ENCODE data around the gene SLC10A7. TPM values are rescaled to one million over a fixed set of nuclear protein-coding genes. Genes with fewer than 3 reads are reported as not detected.

SLC10A7 gene
- total and polyA plus RNA-seq, 12 donors = 1.7 to 27.5 (median 13.0) TPM

DNA sequence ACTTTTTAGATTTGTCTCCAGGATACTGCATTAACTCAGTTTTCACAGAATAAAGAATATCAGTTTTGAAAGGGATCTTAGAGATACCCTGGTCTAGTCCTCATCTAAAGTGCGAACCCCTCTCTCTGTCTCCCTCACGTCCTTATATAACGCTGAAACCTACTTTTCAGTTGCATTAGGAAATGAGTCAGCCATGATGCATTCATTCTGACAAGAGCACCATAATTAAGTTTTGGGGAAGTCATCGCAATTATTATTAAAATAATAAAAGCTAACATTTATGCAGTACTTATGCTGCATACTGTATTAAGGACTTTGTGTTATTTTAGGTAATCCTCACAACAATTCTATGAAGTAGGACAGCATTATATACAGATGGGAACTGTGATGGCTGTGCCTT lies 191.3 kb downstream of the SLC10A7 start:
- intact Hi-C loops (cut with DNase I) = loop anchor here in 1 of 2 donors (10.0 kb wide), 1 partner anchor 584 kb away; no protein-coding TSS in a partner anchor

DNA sequence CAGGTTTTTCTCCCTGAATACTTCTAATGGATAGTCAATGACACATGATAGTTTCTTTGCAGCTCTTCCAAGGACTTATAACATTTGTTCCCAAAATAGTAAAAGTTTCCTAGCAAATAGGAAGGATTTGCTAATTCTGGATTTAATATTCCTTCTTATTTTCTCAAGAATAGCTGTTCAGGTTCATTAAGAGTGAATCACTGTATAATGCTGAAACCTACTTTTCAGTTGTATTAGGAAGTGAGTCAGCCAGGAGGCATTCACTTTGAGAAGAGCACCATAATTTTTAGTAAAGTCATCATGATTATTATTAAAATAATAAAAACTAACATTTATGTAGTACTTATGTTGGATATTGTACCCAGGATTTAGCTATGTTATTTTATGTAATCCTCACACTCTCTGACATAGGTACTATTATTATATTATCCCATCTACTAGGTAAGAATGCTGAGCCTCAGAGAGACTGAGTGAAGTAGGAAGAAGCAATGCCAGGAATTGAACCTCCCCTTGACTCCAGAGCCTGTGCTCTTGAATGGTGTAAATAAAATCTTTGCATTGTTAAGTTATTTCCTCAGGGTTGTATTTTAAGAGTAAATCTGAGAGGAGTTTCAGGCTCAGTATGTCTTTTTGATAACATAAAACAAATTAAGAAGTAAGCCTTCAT lies 192.6 kb downstream of the SLC10A7 start:
- Histone ChIP-seq H3K9me3 (replicated peaks in 1 of 3) (no peaks in the 10 kb centered on the region), H3K27me3 (no peaks in the 10 kb centered on the region), H3K27ac (no peak overlapping the region), H3K36me3 (replicated peaks in 1 of 2) (no peaks in the 10 kb centered on the region), H3K4me3 (no peak overlapping the region), H3K4me1 (replicated peaks in 1 of 2) (peaks cover 0 to 10% of the 10 kb centered on the region in 2 donors)
- TF ChIP-seq, protein P1, sequence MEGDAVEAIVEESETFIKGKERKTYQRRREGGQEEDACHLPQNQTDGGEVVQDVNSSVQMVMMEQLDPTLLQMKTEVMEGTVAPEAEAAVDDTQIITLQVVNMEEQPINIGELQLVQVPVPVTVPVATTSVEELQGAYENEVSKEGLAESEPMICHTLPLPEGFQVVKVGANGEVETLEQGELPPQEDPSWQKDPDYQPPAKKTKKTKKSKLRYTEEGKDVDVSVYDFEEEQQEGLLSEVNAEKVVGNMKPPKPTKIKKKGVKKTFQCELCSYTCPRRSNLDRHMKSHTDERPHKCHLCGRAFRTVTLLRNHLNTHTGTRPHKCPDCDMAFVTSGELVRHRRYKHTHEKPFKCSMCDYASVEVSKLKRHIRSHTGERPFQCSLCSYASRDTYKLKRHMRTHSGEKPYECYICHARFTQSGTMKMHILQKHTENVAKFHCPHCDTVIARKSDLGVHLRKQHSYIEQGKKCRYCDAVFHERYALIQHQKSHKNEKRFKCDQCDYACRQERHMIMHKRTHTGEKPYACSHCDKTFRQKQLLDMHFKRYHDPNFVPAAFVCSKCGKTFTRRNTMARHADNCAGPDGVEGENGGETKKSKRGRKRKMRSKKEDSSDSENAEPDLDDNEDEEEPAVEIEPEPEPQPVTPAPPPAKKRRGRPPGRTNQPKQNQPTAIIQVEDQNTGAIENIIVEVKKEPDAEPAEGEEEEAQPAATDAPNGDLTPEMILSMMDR (IDR thresholded peaks at IDR 0.05) = no peak
- TF ChIP-seq POLR2A (IDR thresholded peaks at IDR 0.05) = no peak
- DNase-seq = no peak
- intact Hi-C loops (cut with DNase I) = no loop called here

More for the DNA sequence above, 191.3 kb downstream of the SLC10A7 start:
- H3K27ac ChIP-seq = no peak overlapping the region
- TF ChIP-seq POLR2A (IDR thresholded peaks at IDR 0.05) = no peak
- TF ChIP-seq, protein P1 (IDR thresholded peaks at IDR 0.05) = no peak
- no peaks in the 10 kb centered on the region for H3K27me3 ChIP-seq
- 81 to 85% (median 84%) methylated on average over 4 of the region's 4 CpGs for WGBS, 4 donors
- H3K4me1 ChIP-seq (replicated peaks in 1 of 2) = peaks cover 0 to 10% of the 10 kb centered on the region in 2 donors
- H3K9me3 ChIP-seq (replicated peaks in 1 of 3) = no peaks in the 10 kb centered on the region
- H3K4me3 ChIP-seq = no peak overlapping the region
- H3K36me3 ChIP-seq (replicated peaks in 1 of 2) = no peaks in the 10 kb centered on the region
- DNase-seq = no peak

DNA sequence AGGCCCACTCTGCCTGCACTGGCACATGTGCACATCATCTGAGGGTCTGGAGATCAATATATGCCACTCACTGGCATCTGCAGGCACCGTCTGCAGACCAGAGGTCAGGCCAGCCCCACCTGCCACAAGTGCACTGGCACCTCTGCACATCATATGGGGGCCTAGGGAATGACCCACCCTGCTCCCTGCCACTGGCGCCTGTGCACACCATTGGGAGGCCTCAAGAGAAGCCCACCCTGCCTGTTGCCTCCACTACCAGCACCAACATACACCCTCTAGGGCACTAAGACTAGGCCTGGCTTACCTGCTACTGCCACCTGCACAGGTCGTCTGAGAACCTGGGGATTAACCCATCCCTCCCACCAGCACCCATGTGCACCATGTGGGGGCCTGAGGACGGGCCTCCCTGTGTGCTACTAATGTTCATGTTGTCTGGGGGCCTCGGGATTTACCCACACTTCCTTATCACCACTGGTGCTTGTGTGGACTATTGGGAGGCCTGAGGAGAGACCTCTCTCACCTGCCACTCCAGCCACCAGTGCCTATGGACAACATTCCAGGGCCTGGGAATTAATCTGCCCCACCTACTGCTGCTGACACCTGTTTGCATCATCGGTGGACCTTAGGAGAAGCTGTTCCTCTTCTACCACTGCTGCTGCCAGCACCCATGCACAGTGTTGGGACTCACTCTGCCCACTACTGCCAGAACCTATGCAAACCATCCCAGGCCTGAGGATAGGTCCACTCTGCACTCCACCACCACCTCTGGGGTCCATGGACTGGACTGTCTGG lies 193.7 kb downstream of the SLC10A7 start:
- no peak for DNase-seq

DNA sequence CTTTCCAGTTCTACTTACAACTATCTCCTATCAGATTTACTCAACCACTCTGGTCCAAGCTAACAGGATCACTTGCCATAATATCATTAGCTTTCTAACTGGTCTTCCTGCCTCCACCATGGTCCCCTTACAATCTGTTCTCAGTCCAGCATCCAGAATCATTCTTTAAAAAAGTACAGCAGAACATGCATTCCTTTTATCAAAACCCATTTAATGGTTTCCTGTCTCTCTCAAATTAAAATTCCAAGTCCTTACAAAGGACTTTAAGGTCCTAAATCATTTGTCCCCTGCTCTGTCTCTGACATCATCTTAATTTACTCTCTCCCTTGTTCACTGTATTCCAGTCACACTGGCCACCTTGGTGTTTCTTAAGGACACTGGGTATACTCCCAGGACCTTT lies 202.8 kb downstream of the SLC10A7 start:
- no peak for DNase-seq
- Histone ChIP-seq H3K4me1 (replicated peaks in 1 of 2) (no peaks in the 10 kb centered on the region), H3K27ac (no peak overlapping the region), H3K9me3 (replicated peaks in 1 of 3) (no peaks in the 10 kb centered on the region), H3K4me3 (no peak overlapping the region), H3K36me3 (replicated peaks in 1 of 2) (no peaks in the 10 kb centered on the region), H3K27me3 (no peaks in the 10 kb centered on the region)
- TF ChIP-seq, protein P1 (IDR thresholded peaks at IDR 0.05) = no peak
- TF ChIP-seq POLR2A (IDR thresholded peaks at IDR 0.05) = no peak
- intact Hi-C loops (cut with DNase I) = no loop called here

More for the DNA sequence above, 193.7 kb downstream of the SLC10A7 start:
- Histone ChIP-seq H3K36me3 (replicated peaks in 1 of 2) (no peaks in the 10 kb centered on the region), H3K4me3 (no peak overlapping the region), H3K4me1 (replicated peaks in 1 of 2) (peaks cover 0 to 10% of the 10 kb centered on the region in 2 donors), H3K27ac (no peak overlapping the region), H3K27me3 (no peaks in the 10 kb centered on the region), H3K9me3 (replicated peaks in 1 of 3) (no peaks in the 10 kb centered on the region)
- intact Hi-C loops (cut with DNase I) = no loop called here
- TF ChIP-seq POLR2A (IDR thresholded peaks at IDR 0.05) = no peak
- TF ChIP-seq, protein P1 (IDR thresholded peaks at IDR 0.05) = no peak
- WGBS, 4 donors = 90 to 100% (median 94%) methylated on average over 4 to 6 of the region's 6 CpGs

All from adrenal gland (tissue), 12 donors.